ENCODE results near the gene RCOR3.
"Not testable (repeated sequence)": the region's sequence is repeated elsewhere in the genome, so short reads cannot be mapped to it uniquely, and the experiment has no call there.

The RCOR3 gene

DNA sequence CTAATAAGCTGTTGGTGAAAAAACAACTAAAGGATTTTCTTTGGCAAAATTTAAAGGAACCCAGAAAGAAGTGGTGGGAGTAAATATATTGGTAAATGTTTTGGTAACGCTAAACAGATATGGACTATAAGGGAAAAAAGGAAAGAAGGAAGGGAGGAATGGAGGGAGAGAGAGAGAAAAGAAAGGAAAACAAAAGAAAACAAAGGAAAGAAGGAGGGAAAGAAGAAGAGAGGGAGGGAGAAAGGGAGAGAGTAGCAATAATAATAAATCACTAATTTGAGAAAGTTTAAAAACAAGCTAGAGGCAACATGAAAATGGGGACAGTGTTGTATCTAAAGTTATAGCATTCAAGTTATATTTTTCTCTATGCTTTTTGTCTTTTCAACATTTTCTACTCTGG, 43.6 kb upstream of the RCOR3 start:
- H3K27ac ChIP-seq (ENCODE audit: low read length), result no peak overlapping the region
- no peak overlapping the region for H3K4me2 ChIP-seq (ENCODE audit: low read length)
- H3K9me3 ChIP-seq (ENCODE audit: insufficient read depth, low read length), result no peaks in the 10 kb centered on the region
- H3K36me3 ChIP-seq (replicated peaks; ENCODE audit: low read depth, low read length), result no peaks in the 10 kb centered on the region
- TF ChIP-seq CTCF (IDR thresholded peaks at IDR 0.05; ENCODE audit: low read depth, low read length) (no peak), EZH2phosphoT487 (IDR thresholded peaks at IDR 0.05; ENCODE audit: low read depth) (no peak)
- H3K4me1 ChIP-seq (ENCODE audit: low read length), result no peaks in the 10 kb centered on the region
- no peaks in the 10 kb centered on the region for H4K20me1 ChIP-seq (ENCODE audit: insufficient read depth, low read length)
- H3K79me2 ChIP-seq (ENCODE audit: low read length), result no peaks in the 10 kb centered on the region
- no peak overlapping the region for H3K9ac ChIP-seq (ENCODE audit: low read length)
- H2AFZ ChIP-seq (ENCODE audit: low read depth, low read length), result no peak overlapping the region
- no peak overlapping the region for H3K4me3 ChIP-seq (ENCODE audit: low read length)
- peaks cover 14% of the 10 kb centered on the region; the same call in 1 of the 2 replicates for H3K27me3 ChIP-seq (ENCODE audit: low read depth, low read length)

DNA sequence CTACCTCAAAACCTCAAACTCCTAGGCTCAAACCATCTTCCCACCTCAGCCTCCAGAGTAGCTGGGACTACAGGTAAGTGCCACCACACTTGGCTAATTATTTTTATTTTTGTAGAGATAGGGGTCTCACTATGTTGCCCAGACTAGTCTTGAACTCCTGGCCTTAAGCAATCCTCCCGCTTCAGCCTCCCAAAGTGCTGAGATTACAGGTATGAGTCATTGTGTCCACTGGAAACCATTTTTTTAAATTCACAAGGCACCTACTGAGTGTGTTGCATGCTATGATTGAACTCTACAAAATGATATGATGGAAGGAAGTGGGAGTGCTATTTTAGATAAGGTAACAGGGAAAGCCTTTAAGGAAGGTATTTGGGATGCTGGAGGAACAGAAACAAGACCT, 41.8 kb upstream of the RCOR3 start:
- H3K9me3 ChIP-seq (ENCODE audit: insufficient read depth, low read length), result no peaks in the 10 kb centered on the region
- no peaks in the 10 kb centered on the region for H3K36me3 ChIP-seq (replicated peaks; ENCODE audit: low read depth, low read length)
- H2AFZ ChIP-seq (ENCODE audit: low read depth, low read length), result no peak overlapping the region
- H4K20me1 ChIP-seq (ENCODE audit: insufficient read depth, low read length), result no peaks in the 10 kb centered on the region
- no peaks in the 10 kb centered on the region for H3K4me1 ChIP-seq (ENCODE audit: low read length)
- H3K27ac ChIP-seq (ENCODE audit: low read length), result no peak overlapping the region
- H3K79me2 ChIP-seq (ENCODE audit: low read length), result no peaks in the 10 kb centered on the region
- H3K4me2 ChIP-seq (ENCODE audit: low read length), result no peak overlapping the region
- TF ChIP-seq CTCF (IDR thresholded peaks at IDR 0.05; ENCODE audit: low read depth, low read length), result no peak
- no peak for TF ChIP-seq EZH2phosphoT487 (IDR thresholded peaks at IDR 0.05; ENCODE audit: low read depth)
- no peak overlapping the region for H3K9ac ChIP-seq (ENCODE audit: low read length)
- peaks cover 14% of the 10 kb centered on the region; the same call in 1 of the 2 replicates for H3K27me3 ChIP-seq (ENCODE audit: low read depth, low read length)
- no peak overlapping the region for H3K4me3 ChIP-seq (ENCODE audit: low read length)

DNA sequence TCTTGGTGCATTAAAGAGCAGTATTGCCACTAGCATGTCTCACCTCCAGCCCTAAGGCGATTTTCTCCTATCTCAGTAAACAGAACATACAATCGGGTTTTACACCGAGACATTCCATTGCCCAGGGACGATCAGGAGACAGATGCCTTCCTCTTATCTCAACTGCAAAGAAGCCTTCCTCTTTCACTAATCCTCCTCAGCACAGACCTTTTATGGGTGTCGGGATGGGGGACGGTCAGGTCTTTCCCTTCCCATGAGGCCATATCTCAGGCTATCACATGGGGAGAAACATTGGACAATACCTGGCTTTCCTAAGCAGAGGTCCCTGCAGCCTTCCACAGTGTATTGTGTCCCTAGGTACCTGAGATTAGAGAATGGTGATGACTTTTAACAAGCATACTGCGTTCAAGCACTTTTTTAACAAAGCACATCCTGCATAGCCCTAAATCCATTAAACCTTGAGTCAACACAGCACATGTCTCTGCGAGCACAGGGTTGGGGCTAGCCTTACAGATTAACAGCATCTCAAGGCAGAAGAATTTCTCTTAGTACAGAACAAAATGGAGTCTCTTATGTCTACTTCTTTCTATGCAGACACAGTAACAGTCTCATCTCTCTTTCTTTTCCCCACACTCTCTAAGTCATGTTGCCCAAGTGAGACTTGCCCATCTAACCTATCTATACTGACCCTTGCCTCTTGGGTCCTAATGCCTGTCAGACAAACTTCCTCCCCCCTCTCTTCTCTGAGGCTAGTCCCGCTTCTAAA, 36.5 kb upstream of the RCOR3 start:
- not testable (repeated sequence) for H2AFZ ChIP-seq (ENCODE audit: low read depth, low read length); H3K27ac ChIP-seq (ENCODE audit: low read length); H3K9ac ChIP-seq (ENCODE audit: low read length); H3K4me1 ChIP-seq (ENCODE audit: low read length); H3K36me3 ChIP-seq (replicated peaks; ENCODE audit: low read depth, low read length); H3K4me2 ChIP-seq (ENCODE audit: low read length); H4K20me1 ChIP-seq (ENCODE audit: insufficient read depth, low read length); H3K79me2 ChIP-seq (ENCODE audit: low read length); H3K9me3 ChIP-seq (ENCODE audit: insufficient read depth, low read length); H3K4me3 ChIP-seq (ENCODE audit: low read length)
- peaks cover 16% of the 10 kb centered on the region for H3K27me3 ChIP-seq (ENCODE audit: low read depth, low read length)

- not testable (repeated sequence) for H3K36me3 ChIP-seq (replicated peaks; ENCODE audit: low read depth, low read length); H3K4me3 ChIP-seq (ENCODE audit: low read length); H3K9ac ChIP-seq (ENCODE audit: low read length); H3K9me3 ChIP-seq (ENCODE audit: insufficient read depth, low read length); H2AFZ ChIP-seq (ENCODE audit: low read depth, low read length); H3K27me3 ChIP-seq (ENCODE audit: low read depth, low read length); H3K4me2 ChIP-seq (ENCODE audit: low read length); H4K20me1 ChIP-seq (ENCODE audit: insufficient read depth, low read length); H3K79me2 ChIP-seq (ENCODE audit: low read length); H3K4me1 ChIP-seq (ENCODE audit: low read length); H3K27ac ChIP-seq (ENCODE audit: low read length)
Measured at GRCh38 chr1:211228573-211229364, 30.4 kb upstream of the RCOR3 start.

GRCh38 chr1:211229365-211229759, 29.8 kb upstream of the RCOR3 start:
- Histone ChIP-seq H4K20me1 (ENCODE audit: insufficient read depth, low read length) (no peaks in the 10 kb centered on the region), H3K9me3 (ENCODE audit: insufficient read depth, low read length) (no peaks in the 10 kb centered on the region), H2AFZ (ENCODE audit: low read depth, low read length) (no peak overlapping the region), H3K4me3 (ENCODE audit: low read length) (no peak overlapping the region), H3K27ac (ENCODE audit: low read length) (no peak overlapping the region), H3K79me2 (ENCODE audit: low read length) (no peaks in the 10 kb centered on the region), H3K4me1 (ENCODE audit: low read length) (no peaks in the 10 kb centered on the region), H3K9ac (ENCODE audit: low read length) (no peak overlapping the region), H3K4me2 (ENCODE audit: low read length) (no peak overlapping the region), H3K36me3 (replicated peaks; ENCODE audit: low read depth, low read length) (no peaks in the 10 kb centered on the region), H3K27me3 (ENCODE audit: low read depth, low read length) (no peaks in the 10 kb centered on the region)
- TF ChIP-seq CTCF (IDR thresholded peaks at IDR 0.05; ENCODE audit: low read depth, low read length) (no peak), EZH2phosphoT487 (IDR thresholded peaks at IDR 0.05; ENCODE audit: low read depth) (no peak)

Data from OCI-LY3 (cell line).